Mammary epithelial cell (primary cell): Measurements from ENCODE around the gene ECSIT.
A peak's percentile ranks its signal among the peaks of the same experiment; 100 is the strongest.

Source experiments
- EZH2 ChIP-seq: IDR thresholded peaks from 2 replicates; pipeline ENCODE4 v1.6.1; 2012; ENCODE audit warnings: low read length, inconsistent platforms, borderline replicate concordance
- TF ChIP-seq, protein P1 (sequence below), 2 donors: IDR thresholded peaks in 1 of 2; conservative IDR thresholded peaks in 1 of 2; 2 replicates each; pipeline ENCODE4 v1.5.1; 2011 to 2012; ENCODE audit warnings: inconsistent platforms in 2 of 2, low read length in 2 of 2, mild to moderate bottlenecking in 2 of 2, control low read depth in 1 of 2, low read depth in 1 of 2; ENCODE audit not compliant: insufficient read depth in 1 of 2; ENCODE audit errors: extremely low read depth in 1 of 2

DNA sequence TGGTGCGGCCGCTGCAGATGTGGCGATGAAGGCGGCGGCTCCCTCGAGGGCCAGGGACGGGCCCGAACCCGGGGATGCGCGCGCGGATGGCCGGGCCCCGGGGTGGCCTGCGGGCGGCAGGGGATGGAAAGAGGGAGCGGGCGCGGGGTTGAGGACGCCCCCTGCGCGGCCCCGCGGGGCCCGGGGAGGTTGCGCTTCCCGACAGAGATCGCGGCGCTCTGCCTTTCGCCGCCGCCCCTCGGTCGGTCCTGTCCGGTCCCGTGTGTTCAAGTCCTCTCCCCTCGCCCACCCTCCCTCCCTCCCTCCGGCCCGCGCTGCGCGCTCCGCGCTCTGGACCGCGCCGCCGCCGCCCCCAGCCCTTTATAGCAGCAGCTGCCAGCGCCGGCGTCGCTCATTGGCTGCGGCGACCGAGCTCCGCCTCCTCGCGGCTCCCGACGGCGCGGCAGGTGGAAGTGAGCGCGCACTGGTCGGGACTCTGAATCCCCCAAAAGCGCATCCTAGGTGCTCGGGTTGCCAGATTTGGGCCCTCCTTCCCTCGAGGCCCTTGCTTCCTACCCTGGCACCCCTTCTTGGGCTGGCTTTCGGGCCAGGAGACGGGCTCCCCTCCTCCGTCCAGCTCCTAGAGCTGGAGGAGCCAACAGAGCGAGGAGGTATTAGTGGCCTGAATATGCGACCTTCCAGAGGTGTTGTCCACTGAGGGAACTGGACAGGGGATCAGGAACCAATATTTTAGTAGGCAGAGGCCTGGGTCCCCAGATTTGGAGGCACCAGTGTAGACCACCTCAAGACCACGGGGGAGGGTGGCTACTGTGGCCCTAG is 48.0 kb downstream of the ECSIT start, which contains the start of gene ELAVL3:
- TF ChIP-seq EZH2: peak; percentile 67
- TF ChIP-seq, protein P1, sequence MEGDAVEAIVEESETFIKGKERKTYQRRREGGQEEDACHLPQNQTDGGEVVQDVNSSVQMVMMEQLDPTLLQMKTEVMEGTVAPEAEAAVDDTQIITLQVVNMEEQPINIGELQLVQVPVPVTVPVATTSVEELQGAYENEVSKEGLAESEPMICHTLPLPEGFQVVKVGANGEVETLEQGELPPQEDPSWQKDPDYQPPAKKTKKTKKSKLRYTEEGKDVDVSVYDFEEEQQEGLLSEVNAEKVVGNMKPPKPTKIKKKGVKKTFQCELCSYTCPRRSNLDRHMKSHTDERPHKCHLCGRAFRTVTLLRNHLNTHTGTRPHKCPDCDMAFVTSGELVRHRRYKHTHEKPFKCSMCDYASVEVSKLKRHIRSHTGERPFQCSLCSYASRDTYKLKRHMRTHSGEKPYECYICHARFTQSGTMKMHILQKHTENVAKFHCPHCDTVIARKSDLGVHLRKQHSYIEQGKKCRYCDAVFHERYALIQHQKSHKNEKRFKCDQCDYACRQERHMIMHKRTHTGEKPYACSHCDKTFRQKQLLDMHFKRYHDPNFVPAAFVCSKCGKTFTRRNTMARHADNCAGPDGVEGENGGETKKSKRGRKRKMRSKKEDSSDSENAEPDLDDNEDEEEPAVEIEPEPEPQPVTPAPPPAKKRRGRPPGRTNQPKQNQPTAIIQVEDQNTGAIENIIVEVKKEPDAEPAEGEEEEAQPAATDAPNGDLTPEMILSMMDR (conservative IDR thresholded peaks at IDR 0.05 in 1 of 2, IDR thresholded peaks at IDR 0.05 in 1 of 2; ENCODE audit: extremely low read depth in 1 of 2, insufficient read depth in 1 of 2, low read depth in 1 of 2, low read length in 2 of 2): no peak
